ENCODE measurements around the gene BMPR1A. TPM values are rescaled to one million over a fixed set of nuclear protein-coding genes. Genes with fewer than 3 reads are reported as not detected.
A peak's percentile ranks its signal among the peaks of the same experiment; 100 is the strongest.

Gene BMPR1A
- total and polyA plus RNA-seq, 9 of the 15 experiments (the other 6 are each of a cell fraction or from before 2014, with no cell fraction given): 1.6 to 17.5 (median 9.1) TPM

DNA sequence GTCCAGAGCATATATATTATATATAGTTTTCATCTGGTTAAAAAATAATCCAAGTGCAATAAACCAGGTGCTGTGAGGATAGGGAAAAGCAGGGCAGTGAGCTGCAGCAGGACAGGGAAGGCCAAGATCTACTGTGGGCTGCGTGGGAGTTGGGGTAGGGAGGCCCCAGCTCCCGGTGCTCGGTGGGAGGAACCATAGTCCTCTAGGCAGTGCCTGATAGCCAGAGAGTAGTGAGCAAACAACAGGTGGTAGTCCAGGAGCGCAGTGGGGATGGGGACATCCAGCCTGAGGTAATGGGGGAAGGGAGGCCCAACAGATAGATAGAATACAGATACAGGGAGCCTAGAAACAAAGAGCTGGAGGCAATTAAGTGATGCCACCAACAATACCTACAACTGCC lies 4.1 kb upstream of the BMPR1A start (continued):
- TF ChIP-seq ZNF75A (CRISPR knock-in tag; IDR thresholded peaks at IDR 0.05) (no peak), EGR1 (conservative IDR thresholded peaks at IDR 0.05) (peak; percentile 85), SREBF1 (IDR thresholded peaks at IDR 0.05; ENCODE audit: borderline replicate concordance, low read depth, low read length) (no peak)
- TF ChIP-seq, protein P1, sequence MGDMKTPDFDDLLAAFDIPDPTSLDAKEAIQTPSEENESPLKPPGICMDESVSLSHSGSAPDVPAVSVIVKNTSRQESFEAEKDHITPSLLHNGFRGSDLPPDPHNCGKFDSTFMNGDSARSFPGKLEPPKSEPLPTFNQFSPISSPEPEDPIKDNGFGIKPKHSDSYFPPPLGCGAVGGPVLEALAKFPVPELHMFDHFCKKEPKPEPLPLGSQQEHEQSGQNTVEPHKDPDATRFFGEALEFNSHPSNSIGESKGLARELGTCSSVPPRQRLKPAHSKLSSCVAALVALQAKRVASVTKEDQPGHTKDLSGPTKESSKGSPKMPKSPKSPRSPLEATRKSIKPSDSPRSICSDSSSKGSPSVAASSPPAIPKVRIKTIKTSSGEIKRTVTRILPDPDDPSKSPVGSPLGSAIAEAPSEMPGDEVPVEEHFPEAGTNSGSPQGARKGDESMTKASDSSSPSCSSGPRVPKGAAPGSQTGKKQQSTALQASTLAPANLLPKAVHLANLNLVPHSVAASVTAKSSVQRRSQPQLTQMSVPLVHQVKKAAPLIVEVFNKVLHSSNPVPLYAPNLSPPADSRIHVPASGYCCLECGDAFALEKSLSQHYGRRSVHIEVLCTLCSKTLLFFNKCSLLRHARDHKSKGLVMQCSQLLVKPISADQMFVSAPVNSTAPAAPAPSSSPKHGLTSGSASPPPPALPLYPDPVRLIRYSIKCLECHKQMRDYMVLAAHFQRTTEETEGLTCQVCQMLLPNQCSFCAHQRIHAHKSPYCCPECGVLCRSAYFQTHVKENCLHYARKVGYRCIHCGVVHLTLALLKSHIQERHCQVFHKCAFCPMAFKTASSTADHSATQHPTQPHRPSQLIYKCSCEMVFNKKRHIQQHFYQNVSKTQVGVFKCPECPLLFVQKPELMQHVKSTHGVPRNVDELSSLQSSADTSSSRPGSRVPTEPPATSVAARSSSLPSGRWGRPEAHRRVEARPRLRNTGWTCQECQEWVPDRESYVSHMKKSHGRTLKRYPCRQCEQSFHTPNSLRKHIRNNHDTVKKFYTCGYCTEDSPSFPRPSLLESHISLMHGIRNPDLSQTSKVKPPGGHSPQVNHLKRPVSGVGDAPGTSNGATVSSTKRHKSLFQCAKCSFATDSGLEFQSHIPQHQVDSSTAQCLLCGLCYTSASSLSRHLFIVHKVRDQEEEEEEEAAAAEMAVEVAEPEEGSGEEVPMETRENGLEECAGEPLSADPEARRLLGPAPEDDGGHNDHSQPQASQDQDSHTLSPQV (IDR thresholded peaks at IDR 0.05): peak; percentile 35; the same call in 1 of the 2 replicates

DNA sequence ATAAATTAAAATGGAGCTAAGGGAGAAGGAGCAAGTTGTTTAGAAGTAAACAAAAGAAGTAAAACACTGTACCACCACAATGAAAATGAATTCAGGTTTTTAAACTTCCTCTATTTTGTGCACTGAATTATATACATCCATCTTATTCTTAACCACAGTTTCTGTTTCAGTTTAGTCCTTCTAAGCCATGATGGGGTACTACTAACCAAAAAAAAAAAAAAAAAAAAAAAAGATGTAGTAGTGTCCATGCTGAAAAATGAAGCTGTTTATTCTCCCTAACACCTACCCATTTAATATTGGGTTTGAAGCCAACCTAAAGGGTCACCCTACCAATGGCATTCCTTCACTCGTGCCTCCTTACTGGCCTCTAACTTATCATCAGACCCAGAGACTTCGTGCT lies 3.4 kb upstream of the BMPR1A start:
- H4K20me1 ChIP-seq (replicated peaks; ENCODE audit: control insufficient read depth, insufficient read depth, low read length): no peaks in the 10 kb centered on the region
- peaks cover 27 to 31% of the 10 kb centered on the region in 2 experiments for H3K4me1 ChIP-seq (replicated peaks in 1 of 2; ENCODE audit: control insufficient read depth in 2 of 2, insufficient read depth in 2 of 2, low read length in 2 of 2)
- in situ Hi-C loops (cut with MboI) (no loop called here), intact Hi-C loops (cut with micrococcal nuclease) (loop anchor here (2.0 kb wide), 1 partner anchor 42 kb away; no protein-coding TSS in a partner anchor)
- H3K4me3 ChIP-seq: no peak overlapping the region
- H3K36me3 ChIP-seq (ENCODE audit: control insufficient read depth, insufficient read depth, low read length): no peaks in the 10 kb centered on the region
- no peaks in the 10 kb centered on the region for H3K9me1 ChIP-seq (ENCODE audit: control insufficient read depth, insufficient read depth, low read length)
- ATAC-seq (no peak), DNase-seq (ENCODE audit: extremely low read depth in 1 of 4, low spot score in 3 of 4) (no peak), FAIRE-seq (no peak)
- ChIA-PET POLR2A (interaction anchor here (1.1 to 2.3 kb wide), 3 partner anchors 10 to 41 kb away, joined by 3 to 9 read pairs (median 4); no protein-coding TSS in a partner anchor), CTCF (ENCODE audit: low intra/inter-chr PET ratio) (no interaction called here)
- no peaks in the 10 kb centered on the region for H3K9me3 ChIP-seq (replicated peaks; ENCODE audit: control insufficient read depth, insufficient read depth, low read depth, low read length)
- H3K4me2 ChIP-seq (ENCODE audit: insufficient read depth, low read length): peak overlapping the region; percentile 70
- TF ChIP-seq ZNF253 (CRISPR knock-in tag; conservative IDR thresholded peaks at IDR 0.05) (no peak), CAMTA2 (CRISPR knock-in tag; conservative IDR thresholded peaks at IDR 0.05) (no peak), SAFB (IDR thresholded peaks at IDR 0.05; ENCODE audit: borderline replicate concordance, low read depth, low read length) (no peak), POU5F1 (IDR thresholded peaks at IDR 0.05; ENCODE audit: borderline replicate concordance, low read depth, low read length, partially characterized antibody) (no peak), DPF2 (IDR thresholded peaks at IDR 0.05) (no peak), ZNF584 (CRISPR knock-in tag; IDR thresholded peaks at IDR 0.05; ENCODE audit: low read depth) (no peak)
- TF ChIP-seq, protein P2, sequence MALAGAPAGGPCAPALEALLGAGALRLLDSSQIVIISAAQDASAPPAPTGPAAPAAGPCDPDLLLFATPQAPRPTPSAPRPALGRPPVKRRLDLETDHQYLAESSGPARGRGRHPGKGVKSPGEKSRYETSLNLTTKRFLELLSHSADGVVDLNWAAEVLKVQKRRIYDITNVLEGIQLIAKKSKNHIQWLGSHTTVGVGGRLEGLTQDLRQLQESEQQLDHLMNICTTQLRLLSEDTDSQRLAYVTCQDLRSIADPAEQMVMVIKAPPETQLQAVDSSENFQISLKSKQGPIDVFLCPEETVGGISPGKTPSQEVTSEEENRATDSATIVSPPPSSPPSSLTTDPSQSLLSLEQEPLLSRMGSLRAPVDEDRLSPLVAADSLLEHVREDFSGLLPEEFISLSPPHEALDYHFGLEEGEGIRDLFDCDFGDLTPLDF (CRISPR knock-in tag; IDR thresholded peaks at IDR 0.05): no peak
- TF ChIP-seq, protein P3, sequence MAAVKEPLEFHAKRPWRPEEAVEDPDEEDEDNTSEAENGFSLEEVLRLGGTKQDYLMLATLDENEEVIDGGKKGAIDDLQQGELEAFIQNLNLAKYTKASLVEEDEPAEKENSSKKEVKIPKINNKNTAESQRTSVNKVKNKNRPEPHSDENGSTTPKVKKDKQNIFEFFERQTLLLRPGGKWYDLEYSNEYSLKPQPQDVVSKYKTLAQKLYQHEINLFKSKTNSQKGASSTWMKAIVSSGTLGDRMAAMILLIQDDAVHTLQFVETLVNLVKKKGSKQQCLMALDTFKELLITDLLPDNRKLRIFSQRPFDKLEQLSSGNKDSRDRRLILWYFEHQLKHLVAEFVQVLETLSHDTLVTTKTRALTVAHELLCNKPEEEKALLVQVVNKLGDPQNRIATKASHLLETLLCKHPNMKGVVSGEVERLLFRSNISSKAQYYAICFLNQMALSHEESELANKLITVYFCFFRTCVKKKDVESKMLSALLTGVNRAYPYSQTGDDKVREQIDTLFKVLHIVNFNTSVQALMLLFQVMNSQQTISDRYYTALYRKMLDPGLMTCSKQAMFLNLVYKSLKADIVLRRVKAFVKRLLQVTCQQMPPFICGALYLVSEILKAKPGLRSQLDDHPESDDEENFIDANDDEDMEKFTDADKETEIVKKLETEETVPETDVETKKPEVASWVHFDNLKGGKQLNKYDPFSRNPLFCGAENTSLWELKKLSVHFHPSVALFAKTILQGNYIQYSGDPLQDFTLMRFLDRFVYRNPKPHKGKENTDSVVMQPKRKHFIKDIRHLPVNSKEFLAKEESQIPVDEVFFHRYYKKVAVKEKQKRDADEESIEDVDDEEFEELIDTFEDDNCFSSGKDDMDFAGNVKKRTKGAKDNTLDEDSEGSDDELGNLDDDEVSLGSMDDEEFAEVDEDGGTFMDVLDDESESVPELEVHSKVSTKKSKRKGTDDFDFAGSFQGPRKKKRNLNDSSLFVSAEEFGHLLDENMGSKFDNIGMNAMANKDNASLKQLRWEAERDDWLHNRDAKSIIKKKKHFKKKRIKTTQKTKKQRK (IDR thresholded peaks at IDR 0.05; ENCODE audit: borderline replicate concordance, low read depth, low read length): no peak
- H3K27ac ChIP-seq (ENCODE audit: extremely low read depth, low read depth, low read length): peak overlapping the region; percentile 90
- peak overlapping the region in 1 of 2 experiments; percentile 56; a peak in 2 of 4 replicates for H3K9ac ChIP-seq (ENCODE audit: insufficient read depth in 1 of 2, low read depth in 2 of 2, low read length in 2 of 2)
- BruUV-seq (replicated peaks): no TSS peak
- peaks cover 33% of the 10 kb centered on the region for H3K79me2 ChIP-seq (ENCODE audit: control insufficient read depth, insufficient read depth, low read length)
- H3K27me3 ChIP-seq (ENCODE audit: control insufficient read depth in 2 of 2, insufficient read depth in 2 of 2, low read length in 2 of 2): no peaks in the 10 kb centered on the region
- H2AFZ ChIP-seq (ENCODE audit: low read depth, low read length): peak overlapping the region; percentile 77
- 30% methylated on average over 2 of the region's 2 CpGs for WGBS (ENCODE audit: insufficient coverage, low coverage, missing lambda C conversion rate)

All from K562 (cell line).